Measurements from ENCODE around the gene ADAR. TPM values are rescaled to one million over a fixed set of nuclear protein-coding genes. Genes with fewer than 3 reads are reported as not detected.

ADAR gene
- total RNA-seq, 1 donor from 2014 or later, result 44.5 TPM

- no peak overlapping the region for H3K4me3 ChIP-seq (ENCODE audit: low read depth, low read length)
- no peaks in the 10 kb centered on the region for H3K27me3 ChIP-seq (ENCODE audit: control insufficient read depth, insufficient read depth, low read length)
- DNase-seq (ENCODE audit: low read depth) (no peak), FAIRE-seq (no peak)
- H3K36me3 ChIP-seq (ENCODE audit: control insufficient read depth, insufficient read depth, low read length), result peaks cover 39% of the 10 kb centered on the region
- no peak for TF ChIP-seq CTCF (IDR thresholded peaks at IDR 0.05; ENCODE audit: insufficient read depth, low read length, severe bottlenecking)
Observed at GRCh38 chr1:154593390-154593789, 14.6 kb downstream of the ADAR start.

- no peak overlapping the region for H3K4me3 ChIP-seq (ENCODE audit: low read depth, low read length)
- FAIRE-seq, result no peak
- no peak for TF ChIP-seq CTCF (IDR thresholded peaks at IDR 0.05; ENCODE audit: insufficient read depth, low read length, severe bottlenecking)
- H3K27me3 ChIP-seq (ENCODE audit: control insufficient read depth, insufficient read depth, low read length), result no peaks in the 10 kb centered on the region
- peaks cover 45% of the 10 kb centered on the region for H3K36me3 ChIP-seq (ENCODE audit: control insufficient read depth, insufficient read depth, low read length)
- no peak for DNase-seq (ENCODE audit: low read depth)
Observed at GRCh38 chr1:154591206-154591605, 16.8 kb downstream of the ADAR start.

GRCh38 chr1:154590756-154591155 lies 17.2 kb downstream of the ADAR start:
- FAIRE-seq (no peak), DNase-seq (ENCODE audit: low read depth) (no peak)
- Histone ChIP-seq H3K36me3 (ENCODE audit: control insufficient read depth, insufficient read depth, low read length) (peaks cover 48% of the 10 kb centered on the region), H3K27me3 (ENCODE audit: control insufficient read depth, insufficient read depth, low read length) (no peaks in the 10 kb centered on the region), H3K4me3 (ENCODE audit: low read depth, low read length) (no peak overlapping the region)
- TF ChIP-seq CTCF (IDR thresholded peaks at IDR 0.05; ENCODE audit: insufficient read depth, low read length, severe bottlenecking), result no peak

GRCh38 chr1:154589780-154590179 lies 18.2 kb downstream of the ADAR start:
- TF ChIP-seq CTCF (IDR thresholded peaks at IDR 0.05; ENCODE audit: insufficient read depth, low read length, severe bottlenecking), result no peak
- Histone ChIP-seq H3K36me3 (ENCODE audit: control insufficient read depth, insufficient read depth, low read length) (peaks cover 54% of the 10 kb centered on the region), H3K27me3 (ENCODE audit: control insufficient read depth, insufficient read depth, low read length) (no peaks in the 10 kb centered on the region), H3K4me3 (ENCODE audit: low read depth, low read length) (no peak overlapping the region)
- FAIRE-seq (peak; percentile 13), DNase-seq (ENCODE audit: low read depth) (no peak)

GRCh38 chr1:154586641-154587040 lies 21.3 kb downstream of the ADAR start:
- Histone ChIP-seq H3K27me3 (ENCODE audit: control insufficient read depth, insufficient read depth, low read length) (no peaks in the 10 kb centered on the region), H3K36me3 (ENCODE audit: control insufficient read depth, insufficient read depth, low read length) (peaks cover 67% of the 10 kb centered on the region), H3K4me3 (ENCODE audit: low read depth, low read length) (no peak overlapping the region)
- DNase-seq (ENCODE audit: low read depth) (no peak), FAIRE-seq (no peak)
- TF ChIP-seq CTCF (IDR thresholded peaks at IDR 0.05; ENCODE audit: insufficient read depth, low read length, severe bottlenecking), result no peak

GRCh38 chr1:154586231-154586630 lies 21.8 kb downstream of the ADAR start:
- Histone ChIP-seq H3K4me3 (ENCODE audit: low read depth, low read length) (no peak overlapping the region), H3K27me3 (ENCODE audit: control insufficient read depth, insufficient read depth, low read length) (no peaks in the 10 kb centered on the region), H3K36me3 (ENCODE audit: control insufficient read depth, insufficient read depth, low read length) (peaks cover 65% of the 10 kb centered on the region)
- FAIRE-seq, result no peak
- no peak for TF ChIP-seq CTCF (IDR thresholded peaks at IDR 0.05; ENCODE audit: insufficient read depth, low read length, severe bottlenecking)
- DNase-seq (ENCODE audit: low read depth), result no peak

Measured in bronchial epithelial cell (primary cell).